VCaP (cell line): Measurements from ENCODE around the gene XIRP2.

Source experiments
- H3K27ac ChIP-seq: fragments of 450-650 bp; 2 replicates; pipeline ENCODE4 v1.5.1; 2017
- TF ChIP-seq, protein P1 (sequence below): fragments of 450-650 bp; conservative IDR thresholded peaks from 2 replicates; pipeline ENCODE4 v1.5.1; 2017; ENCODE audit warnings: mild to moderate bottlenecking, moderate library complexity

XIRP2 gene

GRCh38 chr2:167181688-167182087, 293.4 kb downstream of the XIRP2 start:
- H3K27ac ChIP-seq, result no peak overlapping the region
- TF ChIP-seq, protein P1, sequence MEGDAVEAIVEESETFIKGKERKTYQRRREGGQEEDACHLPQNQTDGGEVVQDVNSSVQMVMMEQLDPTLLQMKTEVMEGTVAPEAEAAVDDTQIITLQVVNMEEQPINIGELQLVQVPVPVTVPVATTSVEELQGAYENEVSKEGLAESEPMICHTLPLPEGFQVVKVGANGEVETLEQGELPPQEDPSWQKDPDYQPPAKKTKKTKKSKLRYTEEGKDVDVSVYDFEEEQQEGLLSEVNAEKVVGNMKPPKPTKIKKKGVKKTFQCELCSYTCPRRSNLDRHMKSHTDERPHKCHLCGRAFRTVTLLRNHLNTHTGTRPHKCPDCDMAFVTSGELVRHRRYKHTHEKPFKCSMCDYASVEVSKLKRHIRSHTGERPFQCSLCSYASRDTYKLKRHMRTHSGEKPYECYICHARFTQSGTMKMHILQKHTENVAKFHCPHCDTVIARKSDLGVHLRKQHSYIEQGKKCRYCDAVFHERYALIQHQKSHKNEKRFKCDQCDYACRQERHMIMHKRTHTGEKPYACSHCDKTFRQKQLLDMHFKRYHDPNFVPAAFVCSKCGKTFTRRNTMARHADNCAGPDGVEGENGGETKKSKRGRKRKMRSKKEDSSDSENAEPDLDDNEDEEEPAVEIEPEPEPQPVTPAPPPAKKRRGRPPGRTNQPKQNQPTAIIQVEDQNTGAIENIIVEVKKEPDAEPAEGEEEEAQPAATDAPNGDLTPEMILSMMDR, result no peak

- TF ChIP-seq, protein P1, result no peak
These were observed 294.1 kb downstream of the XIRP2 start for GRCh38 chr2:167182403-167182802.

DNA sequence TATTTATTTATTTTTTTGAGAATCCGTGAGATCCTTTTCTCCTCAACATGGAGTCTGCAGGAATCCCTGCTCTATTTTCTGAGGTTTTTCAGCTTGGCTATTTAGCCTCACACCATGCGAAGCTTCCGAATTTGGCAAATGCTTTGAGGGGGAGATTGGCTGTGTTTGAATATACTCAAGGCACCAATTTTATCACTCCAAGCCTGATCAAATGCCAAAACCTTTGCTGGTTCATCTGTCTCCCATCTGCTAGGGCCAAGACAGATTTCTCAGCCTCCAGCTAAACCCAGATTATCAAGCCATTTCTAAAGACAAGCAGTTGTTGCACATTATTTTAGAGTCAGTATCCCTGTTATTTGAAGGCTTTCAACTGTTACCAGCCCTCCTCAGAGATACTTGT, 295.7 kb downstream of the XIRP2 start:
- no peak overlapping the region for H3K27ac ChIP-seq
- TF ChIP-seq, protein P1, result no peak

More at GRCh38 chr2:167182403-167182802, 294.1 kb downstream of the XIRP2 start:
- no peak overlapping the region for H3K27ac ChIP-seq

DNA sequence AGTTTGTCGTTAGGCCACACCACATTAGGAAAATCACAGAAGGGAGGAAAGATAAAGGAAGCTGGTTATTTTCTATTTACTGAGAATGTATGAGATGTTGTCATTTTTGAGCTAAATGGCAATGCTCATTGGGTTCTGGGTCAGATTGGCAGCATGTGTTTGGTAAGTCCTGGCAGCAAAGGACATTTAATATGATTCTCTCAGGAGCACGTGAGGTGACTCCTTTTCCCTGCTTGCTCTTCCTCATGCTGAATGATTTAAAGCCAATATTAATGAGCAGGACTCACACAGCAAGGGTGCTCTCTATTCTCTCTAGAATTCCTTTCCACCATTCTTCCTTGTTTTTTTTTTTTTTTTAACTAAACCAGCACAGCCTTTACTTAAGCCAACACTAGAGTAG, 298.2 kb downstream of the XIRP2 start:
- no peak overlapping the region for H3K27ac ChIP-seq
- TF ChIP-seq, protein P1, result no peak

- H3K27ac ChIP-seq, result no peak overlapping the region
- TF ChIP-seq, protein P1, result no peak
These were observed 298.9 kb downstream of the XIRP2 start for GRCh38 chr2:167187049-167187727.

GRCh38 chr2:167187978-167188967, 300.0 kb downstream of the XIRP2 start:
- TF ChIP-seq, protein P1, result no peak
- peak overlapping the region; percentile 37 for H3K27ac ChIP-seq

GRCh38 chr2:167190053-167190452, 301.8 kb downstream of the XIRP2 start:
- H3K27ac ChIP-seq, result no peak overlapping the region
- TF ChIP-seq, protein P1, result no peak
